KMS-11 (cell line): Measurements from ENCODE around the gene DARS1.

Experiments used
- H2AFZ ChIP-seq: fragments of 200-600 bp; sonication (generic); 2 replicates; pipeline ENCODE4 v1.6.1; 2016; ENCODE audit warnings: antibody characterized with exemption, mixed run types, low read depth
- H3K27ac ChIP-seq: fragments of 200-600 bp; sonication (generic); 2 replicates; pipeline ENCODE4 v1.6.1; 2016; ENCODE audit warnings: mild to moderate bottlenecking, mixed run types
- H3K27me3 ChIP-seq: fragments of 200-600 bp; sonication (generic); 2 replicates; pipeline ENCODE4 v1.6.1; 2017; ENCODE audit warnings: mild to moderate bottlenecking, low read depth, mixed run types, moderate library complexity; ENCODE audit not compliant: insufficient read depth
- H3K36me3 ChIP-seq: fragments of 200-600 bp; sonication (generic); 2 replicates; pipeline ENCODE4 v1.6.1; 2017; ENCODE audit warnings: mild to moderate bottlenecking, mixed run types; ENCODE audit not compliant: insufficient read depth
- H3K4me1 ChIP-seq: fragments of 200-600 bp; sonication (generic); 2 replicates; pipeline ENCODE4 v1.6.1; 2016; ENCODE audit warnings: mild to moderate bottlenecking, low read depth, mixed run types; ENCODE audit not compliant: poor library complexity, severe bottlenecking
- H3K4me2 ChIP-seq: fragments of 200-600 bp; sonication (generic); 2 replicates; pipeline ENCODE4 v1.7.0; 2016; ENCODE audit warnings: mild to moderate bottlenecking, mixed run types
- H3K4me3 ChIP-seq: fragments of 200-600 bp; sonication (generic); IDR thresholded peaks from 2 replicates; pipeline ENCODE4 v1.6.1; 2017; ENCODE audit warnings: low read depth, low read length, mixed read lengths; ENCODE audit not compliant: insufficient read depth
- H3K79me2 ChIP-seq: fragments of 200-600 bp; sonication (generic); 2 replicates; pipeline ENCODE4 v1.6.1; 2016; ENCODE audit warnings: low read depth, mixed run types; ENCODE audit not compliant: insufficient read depth
- H3K9ac ChIP-seq: fragments of 200-600 bp; sonication (generic); 2 replicates; pipeline ENCODE4 v1.6.1; 2016; ENCODE audit warnings: mild to moderate bottlenecking, mixed run types
- H4K20me1 ChIP-seq: fragments of 200-600 bp; sonication (generic); 2 replicates; pipeline ENCODE4 v1.6.1; 2016; ENCODE audit warnings: mild to moderate bottlenecking, mixed run types; ENCODE audit not compliant: insufficient read depth
- TF ChIP-seq, protein P1 (sequence below): fragments of 200-600 bp; sonication (generic); conservative IDR thresholded peaks from 2 replicates; pipeline ENCODE4 v1.6.1; 2017; ENCODE audit warnings: low read depth, mild to moderate bottlenecking, antibody characterized with exemption, low read length, moderate library complexity, mixed read lengths

DARS1 gene

DNA sequence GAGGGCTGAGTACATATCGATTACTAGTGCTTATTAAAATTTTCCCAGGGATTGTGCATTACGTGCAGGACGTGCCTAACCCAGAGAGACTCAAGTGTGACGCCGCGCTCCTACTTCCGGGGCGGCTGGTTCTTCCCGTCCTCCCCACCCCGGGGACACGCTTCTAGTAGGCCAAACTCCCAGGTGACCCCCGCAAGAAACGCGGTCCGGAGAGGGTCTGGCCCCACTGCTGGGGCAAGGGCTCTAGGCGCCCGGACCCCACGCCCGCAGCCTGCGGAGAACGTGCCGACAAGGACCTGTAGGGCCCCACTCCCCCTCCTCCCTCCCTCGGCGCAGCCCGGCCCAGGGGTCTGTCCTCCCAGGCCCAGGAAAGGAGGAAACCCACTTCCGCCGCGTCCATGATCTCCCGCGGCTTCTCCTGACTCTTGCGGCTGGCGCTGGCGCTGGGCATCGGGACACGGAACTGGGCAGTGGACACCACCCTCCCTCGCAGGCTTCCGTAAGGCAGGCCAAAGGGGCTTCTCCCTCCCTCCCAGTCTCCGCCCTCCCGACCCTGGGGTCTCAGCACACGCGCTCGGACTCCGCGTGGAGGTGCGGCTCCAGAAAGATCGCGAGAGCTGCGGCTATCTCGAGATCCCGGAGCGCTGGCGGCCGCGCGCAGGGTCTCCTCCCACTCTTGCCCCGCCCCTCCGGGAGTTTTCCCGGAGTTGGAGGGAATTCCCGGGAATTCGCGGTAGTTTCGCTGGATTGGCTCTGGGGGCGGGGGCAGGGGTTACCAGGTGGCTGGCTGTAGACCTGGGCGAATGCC is at the start of gene DARS1:
TSS of gene DARS1 (minus strand) at position 609 of the 808 bp plus-strand sequence. CDS start at position 451, 158 bp downstream.
- Histone ChIP-seq H3K4me1 (peaks cover 20% of the 10 kb centered on the region), H3K36me3 (no peaks in the 10 kb centered on the region), H3K27me3 (no peaks in the 10 kb centered on the region), H3K79me2 (no peaks in the 10 kb centered on the region), H3K9ac (peak within 1 kb of the TSS; percentile 97), H3K27ac (peak within 1 kb of the TSS; percentile 89), H3K4me2 (peak within 1 kb of the TSS; percentile 87), H4K20me1 (no peaks in the 10 kb centered on the region), H2AFZ (peak within 1 kb of the TSS; percentile 82), H3K4me3 (peak within 1 kb of the TSS; percentile 34)
- TF ChIP-seq, protein P1, sequence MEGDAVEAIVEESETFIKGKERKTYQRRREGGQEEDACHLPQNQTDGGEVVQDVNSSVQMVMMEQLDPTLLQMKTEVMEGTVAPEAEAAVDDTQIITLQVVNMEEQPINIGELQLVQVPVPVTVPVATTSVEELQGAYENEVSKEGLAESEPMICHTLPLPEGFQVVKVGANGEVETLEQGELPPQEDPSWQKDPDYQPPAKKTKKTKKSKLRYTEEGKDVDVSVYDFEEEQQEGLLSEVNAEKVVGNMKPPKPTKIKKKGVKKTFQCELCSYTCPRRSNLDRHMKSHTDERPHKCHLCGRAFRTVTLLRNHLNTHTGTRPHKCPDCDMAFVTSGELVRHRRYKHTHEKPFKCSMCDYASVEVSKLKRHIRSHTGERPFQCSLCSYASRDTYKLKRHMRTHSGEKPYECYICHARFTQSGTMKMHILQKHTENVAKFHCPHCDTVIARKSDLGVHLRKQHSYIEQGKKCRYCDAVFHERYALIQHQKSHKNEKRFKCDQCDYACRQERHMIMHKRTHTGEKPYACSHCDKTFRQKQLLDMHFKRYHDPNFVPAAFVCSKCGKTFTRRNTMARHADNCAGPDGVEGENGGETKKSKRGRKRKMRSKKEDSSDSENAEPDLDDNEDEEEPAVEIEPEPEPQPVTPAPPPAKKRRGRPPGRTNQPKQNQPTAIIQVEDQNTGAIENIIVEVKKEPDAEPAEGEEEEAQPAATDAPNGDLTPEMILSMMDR: no peak

- Histone ChIP-seq H3K27me3 (no peaks in the 10 kb centered on the region), H4K20me1 (no peaks in the 10 kb centered on the region), H3K4me3 (no peak overlapping the region), H3K79me2 (no peaks in the 10 kb centered on the region), H2AFZ (no peak overlapping the region), H3K4me2 (no peak overlapping the region), H3K27ac (no peak overlapping the region), H3K9ac (no peak overlapping the region), H3K4me1 (no peaks in the 10 kb centered on the region), H3K36me3 (no peaks in the 10 kb centered on the region)
- TF ChIP-seq, protein P1: no peak
These were observed 49.2 kb upstream of the DARS1 start for GRCh38 chr2:136034629-136035028.

- TF ChIP-seq, protein P1: no peak
- H3K4me1 ChIP-seq: no peaks in the 10 kb centered on the region
- H3K4me2 ChIP-seq: no peak overlapping the region
- H3K36me3 ChIP-seq: no peaks in the 10 kb centered on the region
- H2AFZ ChIP-seq: no peak overlapping the region
- no peak overlapping the region for H3K27ac ChIP-seq
- H3K9ac ChIP-seq: no peak overlapping the region
- H3K27me3 ChIP-seq: no peaks in the 10 kb centered on the region
- H4K20me1 ChIP-seq: no peaks in the 10 kb centered on the region
- no peak overlapping the region for H3K4me3 ChIP-seq
- H3K79me2 ChIP-seq: no peaks in the 10 kb centered on the region
These were observed 47.5 kb upstream of the DARS1 start for GRCh38 chr2:136032817-136033535.

DNA sequence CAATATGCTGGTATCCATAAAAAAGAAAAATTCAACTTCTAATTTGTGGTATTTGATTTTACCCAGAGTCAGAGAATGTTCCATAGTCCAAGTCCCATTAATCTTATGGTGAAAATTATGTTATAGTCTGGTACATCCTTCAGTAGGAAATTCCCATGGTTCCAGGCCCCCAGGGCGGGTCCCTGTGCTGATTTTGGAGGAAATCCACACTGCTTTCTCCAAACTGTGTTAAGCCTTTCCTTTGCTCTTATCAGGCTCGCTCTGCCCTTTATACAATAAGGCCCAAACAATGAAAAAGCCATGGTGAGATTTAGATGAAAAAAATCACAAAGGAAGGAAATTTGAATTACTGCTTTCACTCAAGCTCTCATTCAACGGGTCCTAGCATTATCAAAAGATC is 46.8 kb upstream of the DARS1 start:
- Histone ChIP-seq H2AFZ (no peak overlapping the region), H3K27me3 (no peaks in the 10 kb centered on the region), H3K4me2 (no peak overlapping the region), H3K27ac (no peak overlapping the region), H3K4me1 (no peaks in the 10 kb centered on the region), H3K9ac (no peak overlapping the region), H3K79me2 (no peaks in the 10 kb centered on the region), H3K36me3 (no peaks in the 10 kb centered on the region), H4K20me1 (no peaks in the 10 kb centered on the region), H3K4me3 (no peak overlapping the region)
- TF ChIP-seq, protein P1: no peak
